ENCODE results near the gene ZNF385C.

DNA sequence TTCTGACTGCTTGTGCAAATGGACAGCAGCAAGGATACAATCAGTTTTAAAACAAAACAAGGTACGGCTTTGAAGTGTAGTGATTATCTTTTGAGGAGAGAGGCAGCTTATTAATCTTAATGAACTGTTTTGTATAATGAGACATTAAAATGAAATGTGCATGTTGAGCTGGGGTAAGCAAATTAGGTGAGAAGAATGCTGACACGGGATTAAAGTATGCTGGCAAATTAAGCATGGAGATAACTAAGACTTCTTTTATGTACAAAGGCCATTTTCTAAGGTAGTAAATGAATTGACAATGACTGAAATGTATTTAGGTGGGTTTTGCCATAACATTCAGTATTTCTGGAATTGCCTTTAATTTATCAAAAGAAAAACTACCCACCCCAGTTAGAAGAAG, 99.8 kb downstream of the ZNF385C start:
- TF ChIP-seq POLR2A (IDR thresholded peaks at IDR 0.05): no peak
- TF ChIP-seq, protein P1, sequence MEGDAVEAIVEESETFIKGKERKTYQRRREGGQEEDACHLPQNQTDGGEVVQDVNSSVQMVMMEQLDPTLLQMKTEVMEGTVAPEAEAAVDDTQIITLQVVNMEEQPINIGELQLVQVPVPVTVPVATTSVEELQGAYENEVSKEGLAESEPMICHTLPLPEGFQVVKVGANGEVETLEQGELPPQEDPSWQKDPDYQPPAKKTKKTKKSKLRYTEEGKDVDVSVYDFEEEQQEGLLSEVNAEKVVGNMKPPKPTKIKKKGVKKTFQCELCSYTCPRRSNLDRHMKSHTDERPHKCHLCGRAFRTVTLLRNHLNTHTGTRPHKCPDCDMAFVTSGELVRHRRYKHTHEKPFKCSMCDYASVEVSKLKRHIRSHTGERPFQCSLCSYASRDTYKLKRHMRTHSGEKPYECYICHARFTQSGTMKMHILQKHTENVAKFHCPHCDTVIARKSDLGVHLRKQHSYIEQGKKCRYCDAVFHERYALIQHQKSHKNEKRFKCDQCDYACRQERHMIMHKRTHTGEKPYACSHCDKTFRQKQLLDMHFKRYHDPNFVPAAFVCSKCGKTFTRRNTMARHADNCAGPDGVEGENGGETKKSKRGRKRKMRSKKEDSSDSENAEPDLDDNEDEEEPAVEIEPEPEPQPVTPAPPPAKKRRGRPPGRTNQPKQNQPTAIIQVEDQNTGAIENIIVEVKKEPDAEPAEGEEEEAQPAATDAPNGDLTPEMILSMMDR (IDR thresholded peaks at IDR 0.05): no peak
